Breast epithelium (tissue), 3 donors: Measurements from ENCODE around the gene TCF3.

ENCODE experiments used
- CTCF ChIP-seq, 3 donors: fragments of 450-650 bp; IDR thresholded peaks; one replicate each; pipeline ENCODE4 v1.5.1; 2016 to 2017; ENCODE audit warnings: antibody characterized with exemption in 3 of 3, mild to moderate bottlenecking in 3 of 3, moderate library complexity in 3 of 3
- POLR2A ChIP-seq: fragments of 450-650 bp; IDR thresholded peaks from one replicate; pipeline ENCODE4 v1.6.1; 2016; ENCODE audit warnings: antibody characterized with exemption, mild to moderate bottlenecking, moderate library complexity
- POLR2AphosphoS5 ChIP-seq, 3 donors: sonication (generic); formaldehyde crosslinking; IDR thresholded peaks; one replicate each; pipeline ENCODE4 v1.6.1; 2017; ENCODE audit warnings: antibody characterized with exemption in 3 of 3

GRCh38 chr19:1658150-1659083, 6.0 kb upstream of the TCF3 start:
- TF ChIP-seq CTCF (IDR thresholded peaks at IDR 0.05): no peak
- TF ChIP-seq POLR2A: no peak
- TF ChIP-seq POLR2AphosphoS5 (IDR thresholded peaks at IDR 0.05): no peak
